A549 (cell line): Measurements from ENCODE around the gene AAGAB.

Source experiments
- CTCF ChIP-seq: fragments of >200 bp; sonication (Bioruptor Twin); formaldehyde crosslinking; IDR thresholded peaks from 3 replicates; pipeline ENCODE4 v1.5.1; 2016
- EP300 ChIP-seq, 2 experiments: fragments of >200 bp; sonication (Bioruptor Twin); formaldehyde crosslinking; IDR thresholded peaks; 2 replicates in 1 of 2; 3 replicates in 1 of 2; pipeline ENCODE4 v1.6.1; 2016 to 2017
- HOXA7 ChIP-seq: fragments of 250-450 bp; sonication (Bioruptor Pico); IDR thresholded peaks from 2 replicates; pipeline ENCODE4 v1.5.0; 2020; ENCODE audit warnings: mild to moderate bottlenecking, moderate library complexity
- SMC3 ChIP-seq: fragments of >200 bp; sonication (Bioruptor Twin); formaldehyde crosslinking; IDR thresholded peaks from 3 replicates; pipeline ENCODE4 v1.6.1; 2018; ENCODE audit warnings: inconsistent platforms

GRCh38 chr15:67303490-67304363, 49.3 kb upstream of the AAGAB start:
- TF ChIP-seq EP300 (IDR thresholded peaks at IDR 0.05) (no peak), CTCF (peak; percentile 96), SMC3 (peak; percentile 98), HOXA7 (CRISPR knock-in tag) (no peak)
